22Rv1 (cell line): Measurements from ENCODE around the gene NAE1.

Experiments used
- CTCF ChIP-seq: fragments of 450-650 bp; IDR thresholded peaks from 2 replicates; pipeline ENCODE4 v1.5.1; 2017; ENCODE audit warnings: mild to moderate bottlenecking
- ZFX ChIP-seq: fragments of 450-650 bp; IDR thresholded peaks from 2 replicates; pipeline ENCODE4 v1.6.1; 2017; ENCODE audit warnings: antibody characterized with exemption, borderline replicate concordance

GRCh38 chr16:66878067-66878466 is 47.3 kb upstream of the NAE1 start:
- TF ChIP-seq CTCF (no peak), ZFX (no peak)
